Fibroblast of mammary gland (primary cell): Measurements from ENCODE around the gene MAP3K2.

Source experiments
- DNase-seq: peaks from one replicate; pipeline ENCODE4 v3.0.0-alpha.2; 2010; ENCODE audit warnings: low read depth
- H3K4me3 ChIP-seq: 2 replicates; pipeline ENCODE4 v1.5.1; 2011; ENCODE audit warnings: low read depth, mild to moderate bottlenecking, low read length, moderate library complexity; ENCODE audit not compliant: control insufficient read depth
- TF ChIP-seq, protein P1 (sequence below): conservative IDR thresholded peaks from 2 replicates; pipeline ENCODE4 v1.5.1; 2011; ENCODE audit warnings: low read depth, low read length, inconsistent platforms; ENCODE audit not compliant: control insufficient read depth, insufficient read depth

The MAP3K2 gene

DNA sequence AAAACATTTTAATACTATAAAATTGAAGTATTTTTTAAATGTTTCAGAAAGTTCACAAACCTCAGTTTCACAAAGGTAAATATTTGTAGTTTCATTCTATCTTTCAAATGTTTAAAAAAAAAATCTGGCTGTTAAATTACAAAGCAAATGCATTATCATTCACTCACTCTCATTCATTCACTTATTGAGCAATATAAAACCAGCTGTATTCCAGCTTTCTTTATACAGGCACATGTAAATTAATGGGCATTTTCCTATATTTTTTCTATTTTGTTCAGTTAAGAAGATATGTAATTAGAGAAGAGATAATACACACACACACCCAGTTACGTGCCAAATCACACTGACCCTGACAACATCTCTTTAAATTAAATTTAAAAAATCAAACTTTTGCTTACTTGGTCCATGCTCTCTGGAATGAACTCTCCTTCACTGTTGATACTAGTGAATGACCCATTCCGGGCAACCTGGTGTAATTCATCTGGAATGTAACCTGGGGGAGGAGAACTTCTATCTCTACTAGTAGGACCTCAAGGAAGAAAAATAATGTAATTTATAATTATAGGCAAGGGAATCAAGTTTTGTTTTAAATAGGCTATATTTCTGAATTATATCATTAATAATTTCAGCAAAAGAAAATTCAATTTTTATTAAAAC is 61.4 kb downstream of the MAP3K2 start:
- no peak for DNase-seq
- TF ChIP-seq, protein P1, sequence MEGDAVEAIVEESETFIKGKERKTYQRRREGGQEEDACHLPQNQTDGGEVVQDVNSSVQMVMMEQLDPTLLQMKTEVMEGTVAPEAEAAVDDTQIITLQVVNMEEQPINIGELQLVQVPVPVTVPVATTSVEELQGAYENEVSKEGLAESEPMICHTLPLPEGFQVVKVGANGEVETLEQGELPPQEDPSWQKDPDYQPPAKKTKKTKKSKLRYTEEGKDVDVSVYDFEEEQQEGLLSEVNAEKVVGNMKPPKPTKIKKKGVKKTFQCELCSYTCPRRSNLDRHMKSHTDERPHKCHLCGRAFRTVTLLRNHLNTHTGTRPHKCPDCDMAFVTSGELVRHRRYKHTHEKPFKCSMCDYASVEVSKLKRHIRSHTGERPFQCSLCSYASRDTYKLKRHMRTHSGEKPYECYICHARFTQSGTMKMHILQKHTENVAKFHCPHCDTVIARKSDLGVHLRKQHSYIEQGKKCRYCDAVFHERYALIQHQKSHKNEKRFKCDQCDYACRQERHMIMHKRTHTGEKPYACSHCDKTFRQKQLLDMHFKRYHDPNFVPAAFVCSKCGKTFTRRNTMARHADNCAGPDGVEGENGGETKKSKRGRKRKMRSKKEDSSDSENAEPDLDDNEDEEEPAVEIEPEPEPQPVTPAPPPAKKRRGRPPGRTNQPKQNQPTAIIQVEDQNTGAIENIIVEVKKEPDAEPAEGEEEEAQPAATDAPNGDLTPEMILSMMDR, result no peak
- H3K4me3 ChIP-seq, result no peak overlapping the region

DNA sequence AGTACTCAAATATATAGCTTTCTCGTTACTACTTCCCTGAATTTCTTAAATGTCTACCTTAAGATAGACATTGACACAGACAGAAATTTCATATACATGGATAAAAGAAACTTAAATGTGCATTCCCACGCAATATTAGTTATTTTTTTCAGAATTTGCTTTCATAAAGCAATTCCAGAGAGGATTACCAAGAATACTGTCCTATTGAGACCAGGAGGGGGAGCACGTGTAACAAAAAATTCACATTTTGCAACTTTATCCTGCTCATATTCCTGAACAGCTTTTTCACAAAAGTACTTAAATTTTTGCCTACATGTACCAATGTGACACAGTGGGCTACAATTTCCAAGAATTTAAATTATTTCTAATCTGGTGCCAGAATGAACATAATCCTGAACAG is 63.1 kb downstream of the MAP3K2 start:
- no peak overlapping the region for H3K4me3 ChIP-seq
- peak; percentile 69 for DNase-seq
- TF ChIP-seq, protein P1, result peak; percentile 74

DNA sequence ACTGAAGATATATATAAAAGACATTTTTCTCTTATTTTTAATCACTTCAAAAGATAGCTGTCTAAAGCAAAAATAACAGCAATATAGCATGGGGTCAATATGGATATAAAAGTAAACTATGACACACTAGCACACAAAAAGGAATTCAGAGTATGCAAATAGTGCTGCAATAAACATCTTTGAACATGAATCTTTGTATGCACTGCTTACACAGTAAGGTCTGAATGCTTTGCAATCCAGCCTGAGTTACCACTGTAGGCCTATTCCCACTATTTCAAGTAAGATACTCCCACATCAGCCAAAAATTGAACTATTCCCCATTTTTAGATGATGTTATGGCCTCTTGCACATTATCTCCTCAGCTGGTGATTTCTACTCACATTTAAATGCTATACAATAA is 66.5 kb downstream of the MAP3K2 start:
- no peak overlapping the region for H3K4me3 ChIP-seq
- TF ChIP-seq, protein P1, result no peak
- DNase-seq, result no peak

DNA sequence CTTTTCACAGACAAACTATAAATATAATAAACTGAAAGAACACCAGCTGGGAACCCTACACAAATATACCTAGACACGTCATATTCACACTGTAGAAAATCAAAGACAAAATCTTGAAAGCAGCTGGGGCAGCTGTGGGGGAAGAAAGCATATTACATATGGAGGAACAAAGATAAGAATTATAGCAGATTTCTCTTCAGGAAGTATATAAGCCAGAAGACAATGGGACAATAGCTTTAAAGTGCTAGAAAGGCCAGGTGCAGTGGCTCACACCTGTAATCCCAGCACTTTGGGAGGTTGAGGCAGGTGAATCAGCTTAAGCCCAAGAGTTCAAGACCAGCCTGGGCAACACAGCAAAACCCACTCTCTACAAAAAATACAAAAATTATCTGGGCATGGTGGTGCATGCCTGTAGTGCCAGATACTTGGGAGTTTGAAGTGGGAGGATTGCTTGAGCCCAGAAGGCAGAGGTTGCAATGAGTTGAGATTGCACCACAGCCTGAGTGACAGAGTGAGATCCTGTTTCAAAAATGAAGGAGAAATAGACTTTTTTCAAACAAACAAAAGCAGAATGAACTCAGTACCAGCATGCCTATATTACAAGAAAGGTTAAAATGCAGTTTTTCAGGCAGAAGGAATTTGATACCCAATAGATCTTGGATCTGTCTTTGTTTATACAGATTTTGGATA is 67.0 kb downstream of the MAP3K2 start:
- no peak for DNase-seq
- TF ChIP-seq, protein P1, result no peak

DNA sequence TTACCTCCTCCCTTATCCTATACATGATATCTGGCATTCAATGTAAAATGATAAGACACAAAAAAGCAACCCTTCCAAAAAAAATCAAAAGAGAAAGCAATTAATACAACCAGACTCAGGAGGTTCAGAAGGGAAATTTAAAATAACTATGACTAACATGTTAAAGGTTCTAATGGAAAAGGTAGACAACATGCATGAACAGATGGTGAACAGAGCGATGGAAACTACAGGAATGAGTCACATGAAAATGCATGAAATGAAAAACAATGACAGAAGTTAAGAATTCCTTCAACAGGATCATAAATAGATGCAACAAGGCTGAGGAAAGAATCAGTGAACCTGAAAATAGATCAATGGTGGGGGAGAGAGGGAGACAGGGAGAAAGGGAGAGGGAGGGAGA is 67.7 kb downstream of the MAP3K2 start:
- TF ChIP-seq, protein P1, result no peak
- no peak overlapping the region for H3K4me3 ChIP-seq
- DNase-seq, result peak; percentile 4

More for the DNA sequence above, 67.0 kb downstream of the MAP3K2 start:
- no peak overlapping the region for H3K4me3 ChIP-seq

DNA sequence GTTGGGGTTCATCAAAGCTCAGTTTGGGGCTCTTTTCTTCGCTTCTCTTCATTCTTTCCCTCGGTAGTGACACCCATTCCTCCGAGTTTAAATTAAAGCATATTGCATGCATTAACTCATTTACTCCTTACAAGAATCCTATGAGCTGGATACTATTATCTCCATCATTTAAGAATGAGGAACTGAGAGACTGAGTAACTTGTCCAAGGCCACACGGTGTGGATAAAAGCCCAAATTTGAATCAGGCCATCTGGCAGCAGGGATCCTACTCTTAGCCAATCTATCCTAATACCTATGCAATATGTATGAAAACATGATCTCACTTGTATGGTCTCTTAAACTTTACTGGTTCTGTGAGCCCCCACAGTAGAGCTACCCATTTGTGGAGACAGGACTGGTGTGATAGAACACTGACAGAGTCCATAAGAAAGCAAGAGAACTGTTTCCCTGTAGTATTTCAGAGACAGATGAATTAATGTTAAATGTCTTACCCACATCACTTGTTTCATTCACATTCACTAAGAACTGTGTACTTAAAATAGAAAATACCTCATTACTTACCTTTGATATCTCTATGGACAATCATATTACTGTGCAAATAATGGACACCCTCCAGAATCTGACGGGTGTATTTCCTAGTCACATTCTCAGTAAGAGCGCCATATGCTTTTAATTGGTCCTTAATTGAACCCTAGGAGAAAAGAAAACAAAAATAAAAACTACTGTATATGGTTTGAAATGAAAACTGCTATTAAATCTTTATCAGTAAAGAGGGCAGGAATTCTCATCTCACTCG is 73.4 kb downstream of the MAP3K2 start:
- TF ChIP-seq, protein P1, result no peak
- no peak for DNase-seq
- H3K4me3 ChIP-seq, result no peak overlapping the region
